Upper lobe of left lung (tissue), 6 donors: Measurements from ENCODE around the gene TMEM271. TPM values are rescaled to one million over a fixed set of nuclear protein-coding genes. Genes with fewer than 3 reads are reported as not detected.
A peak's percentile ranks its signal among the peaks of the same experiment; 100 is the strongest.
"Not testable (repeated sequence)": the region's sequence is repeated elsewhere in the genome, so short reads cannot be mapped to it uniquely, and the experiment has no call there.

Experiments
- ATAC-seq, 2 donors: fragments of 200-7000 bp; cut with Tn5 transposase; one replicate each; pipeline ENCODE4 v1.9.1; 2022; ENCODE audit warnings: mild to moderate bottlenecking in 2 of 2, moderate library complexity in 2 of 2; ENCODE audit not compliant: low FRiP score in 2 of 2
- DNase-seq, 2 donors: peaks; one replicate each; pipeline ENCODE4 v3.0.0-alpha.2; 2019 to 2020
- H3K27ac ChIP-seq, 4 donors: fragments of 200-600 bp; sonication (generic); one replicate each; pipeline ENCODE4 v1.5.1; 2016 to 2019
- H3K27me3 ChIP-seq, 4 donors: fragments of 200-600 bp; sonication (generic); one replicate each; pipeline ENCODE4 v1.5.1; 2017 to 2019
- H3K36me3 ChIP-seq, 4 donors: fragments of 200-600 bp; sonication (generic); one replicate each; pipeline ENCODE4 v1.5.1; 2016 to 2019
- H3K4me1 ChIP-seq, 4 donors: fragments of 200-600 bp; sonication (generic); one replicate each; pipeline ENCODE4 v1.5.1; 2018 to 2019
- H3K4me3 ChIP-seq, 4 donors: fragments of 200-600 bp; sonication (generic); one replicate each; pipeline ENCODE4 v1.5.1; 2017 to 2019; ENCODE audit warnings: mild to moderate bottlenecking in 2 of 4, moderate library complexity in 1 of 4
- H3K9me3 ChIP-seq, 4 donors: fragments of 200-600 bp; sonication (generic); one replicate each; pipeline ENCODE4 v1.5.1; 2018 to 2019
- EP300 ChIP-seq, 4 donors: sonication (generic); formaldehyde crosslinking; IDR thresholded peaks; one replicate each; pipeline ENCODE4 v1.5.1; 2017; ENCODE audit warnings: antibody characterized with exemption in 4 of 4, control low read depth in 2 of 4
- POLR2A ChIP-seq, 4 donors: fragments of 450-650 bp; IDR thresholded peaks; one replicate each; pipeline ENCODE4 v1.5.1; 2016 to 2017; ENCODE audit warnings: antibody characterized with exemption in 4 of 4, mild to moderate bottlenecking in 2 of 4
- POLR2AphosphoS5 ChIP-seq, 2 donors: sonication (generic); formaldehyde crosslinking; IDR thresholded peaks; one replicate each; pipeline ENCODE4 v1.5.1; 2017; ENCODE audit warnings: antibody characterized with exemption in 2 of 2
- WGBS, 2 donors: methylation state at CpG; one replicate each; pipeline ENCODE4 v1.1.5; 2017 to 2018; 5-methylcytosine and 5-hydroxymethylcytosine counted together
- total RNA-seq, 6 donors: library from RNA; depleted of rRNA in 4 of 6; stranded (reverse); fragments of >200 nt in 4 of 6; gene quantifications; one replicate each; pipeline versions ENCODE4 v1.1.0 to v1.2.1, GENCODE V29; 2016 to 2021
- TF ChIP-seq, protein P1 (sequence below), 6 experiments: fragments of 450-650 bp in 4 of 6; fragments of 200-600 bp in 2 of 6; sonication (generic) in 2 of 6; IDR thresholded peaks; one replicate each; pipeline ENCODE4 v1.5.1; 2016 to 2019; ENCODE audit warnings: antibody characterized with exemption in 6 of 6
- donor health status: DM: no; HTN: no; CAD: no; lungs with moderate emphysema.
- donor health status: DM: no; HTN: yes; CAD: no; lungs with severe emphysema.

TMEM271 gene
- total RNA-seq, 6 donors from 2014 or later = not detected

GRCh38 chr4:552019-552418 is 24.1 kb downstream of the TMEM271 start:
- Histone ChIP-seq H3K27ac (no peak overlapping the region), H3K36me3 (no peaks in the 10 kb centered on the region), H3K4me1 (no peaks in the 10 kb centered on the region), H3K4me3 (no peak overlapping the region), H3K27me3 (no peaks in the 10 kb centered on the region), H3K9me3 (no peaks in the 10 kb centered on the region)
- no peak for TF ChIP-seq POLR2A (IDR thresholded peaks at IDR 0.05)
- TF ChIP-seq, protein P1, sequence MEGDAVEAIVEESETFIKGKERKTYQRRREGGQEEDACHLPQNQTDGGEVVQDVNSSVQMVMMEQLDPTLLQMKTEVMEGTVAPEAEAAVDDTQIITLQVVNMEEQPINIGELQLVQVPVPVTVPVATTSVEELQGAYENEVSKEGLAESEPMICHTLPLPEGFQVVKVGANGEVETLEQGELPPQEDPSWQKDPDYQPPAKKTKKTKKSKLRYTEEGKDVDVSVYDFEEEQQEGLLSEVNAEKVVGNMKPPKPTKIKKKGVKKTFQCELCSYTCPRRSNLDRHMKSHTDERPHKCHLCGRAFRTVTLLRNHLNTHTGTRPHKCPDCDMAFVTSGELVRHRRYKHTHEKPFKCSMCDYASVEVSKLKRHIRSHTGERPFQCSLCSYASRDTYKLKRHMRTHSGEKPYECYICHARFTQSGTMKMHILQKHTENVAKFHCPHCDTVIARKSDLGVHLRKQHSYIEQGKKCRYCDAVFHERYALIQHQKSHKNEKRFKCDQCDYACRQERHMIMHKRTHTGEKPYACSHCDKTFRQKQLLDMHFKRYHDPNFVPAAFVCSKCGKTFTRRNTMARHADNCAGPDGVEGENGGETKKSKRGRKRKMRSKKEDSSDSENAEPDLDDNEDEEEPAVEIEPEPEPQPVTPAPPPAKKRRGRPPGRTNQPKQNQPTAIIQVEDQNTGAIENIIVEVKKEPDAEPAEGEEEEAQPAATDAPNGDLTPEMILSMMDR (IDR thresholded peaks at IDR 0.05) = no peak
- ATAC-seq = no peak
- DNase-seq = no peak
- WGBS, 2 donors = 74 to 80% methylated on average over 5 of the region's 5 CpGs

- H3K27me3 ChIP-seq, H3K36me3 ChIP-seq, H3K4me3 ChIP-seq, H3K9me3 ChIP-seq, H3K27ac ChIP-seq, H3K4me1 ChIP-seq, ATAC-seq, DNase-seq: not testable (repeated sequence)
- 93% methylated on average over 7 to 8 of the region's 27 CpGs for WGBS, 2 donors
These were observed 25.8 kb downstream of the TMEM271 start for GRCh38 chr4:550268-550667.

DNA sequence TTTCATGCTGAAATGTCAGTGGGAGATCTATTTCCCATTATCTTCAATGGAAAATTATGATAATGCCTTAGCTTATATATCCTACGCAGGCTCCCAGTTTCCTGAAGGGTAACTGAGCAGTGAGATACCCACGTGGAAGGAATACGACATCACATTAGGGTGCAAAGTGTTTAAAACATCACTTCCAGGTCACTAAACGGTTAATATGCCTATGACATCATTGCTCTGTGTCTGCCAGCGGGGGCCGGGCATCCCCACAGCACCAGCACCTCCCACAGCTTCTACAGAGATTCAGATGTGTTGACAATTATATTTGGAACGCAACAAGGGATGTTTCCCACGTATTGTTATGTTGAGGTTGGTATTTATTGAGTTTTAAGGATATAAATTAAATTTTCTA is 27.1 kb downstream of the TMEM271 start:
- no peak for ATAC-seq
- WGBS, 2 donors = 32 to 36% methylated on average over 8 of the region's 8 CpGs

DNA sequence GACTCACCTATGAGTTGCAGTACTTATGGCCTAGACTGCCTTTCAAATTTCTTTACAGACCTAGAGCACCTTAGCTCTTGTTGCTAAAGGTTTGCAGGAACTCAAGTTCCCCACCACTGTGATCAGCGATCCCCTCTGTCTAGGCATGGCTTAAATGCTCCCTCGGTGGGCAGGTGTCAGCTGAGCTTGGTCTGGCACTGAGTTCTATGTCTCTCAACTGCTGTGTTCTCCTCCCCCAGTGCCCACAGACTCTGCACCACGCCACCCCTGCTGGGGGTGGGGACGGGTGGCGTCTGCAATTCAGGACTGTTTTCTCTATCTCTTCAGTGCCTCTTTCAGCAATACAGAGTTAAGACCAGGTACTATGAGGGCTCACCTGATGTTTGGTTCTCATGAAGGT is 30.5 kb downstream of the TMEM271 start:
- Histone ChIP-seq H3K4me1 (no peaks in the 10 kb centered on the region), H3K4me3 (no peak overlapping the region), H3K9me3 (no peaks in the 10 kb centered on the region), H3K27me3 (no peaks in the 10 kb centered on the region), H3K36me3 (no peaks in the 10 kb centered on the region), H3K27ac (no peak overlapping the region)
- 85 to 92% methylated on average over 5 of the region's 5 CpGs for WGBS, 2 donors
- DNase-seq (no peak), ATAC-seq (peak in 1 of 2 donors; percentile 15)
- TF ChIP-seq POLR2A (IDR thresholded peaks at IDR 0.05) (no peak), POLR2AphosphoS5 (IDR thresholded peaks at IDR 0.05) (no peak), EP300 (IDR thresholded peaks at IDR 0.05) (no peak)
- TF ChIP-seq, protein P1 (IDR thresholded peaks at IDR 0.05) = no peak

More for the DNA sequence above, 27.1 kb downstream of the TMEM271 start:
- H3K4me3 ChIP-seq = no peak overlapping the region
- H3K36me3 ChIP-seq = no peaks in the 10 kb centered on the region
- H3K27ac ChIP-seq = no peak overlapping the region
- no peaks in the 10 kb centered on the region for H3K27me3 ChIP-seq
- DNase-seq = no peak
- TF ChIP-seq POLR2AphosphoS5 (IDR thresholded peaks at IDR 0.05) (no peak), POLR2A (IDR thresholded peaks at IDR 0.05) (no peak), EP300 (IDR thresholded peaks at IDR 0.05) (no peak)
- TF ChIP-seq, protein P1 (IDR thresholded peaks at IDR 0.05) = no peak
- H3K9me3 ChIP-seq = no peaks in the 10 kb centered on the region
- no peaks in the 10 kb centered on the region for H3K4me1 ChIP-seq

GRCh38 chr4:544386-545105 is 31.5 kb downstream of the TMEM271 start:
- TF ChIP-seq EP300 (IDR thresholded peaks at IDR 0.05) (no peak), POLR2A (IDR thresholded peaks at IDR 0.05) (no peak), POLR2AphosphoS5 (IDR thresholded peaks at IDR 0.05) (no peak)
- TF ChIP-seq, protein P1 (IDR thresholded peaks at IDR 0.05) = no peak
- no peaks in the 10 kb centered on the region for H3K4me1 ChIP-seq
- no peak overlapping the region for H3K27ac ChIP-seq
- DNase-seq (no peak), ATAC-seq (no peak)
- 89 to 96% methylated on average over 5 to 9 of the region's 9 CpGs for WGBS, 2 donors
- no peak overlapping the region for H3K4me3 ChIP-seq
- H3K27me3 ChIP-seq = no peaks in the 10 kb centered on the region
- H3K9me3 ChIP-seq = no peaks in the 10 kb centered on the region
- H3K36me3 ChIP-seq = no peaks in the 10 kb centered on the region
